ENCODE results near the gene NREP.

NREP gene

DNA sequence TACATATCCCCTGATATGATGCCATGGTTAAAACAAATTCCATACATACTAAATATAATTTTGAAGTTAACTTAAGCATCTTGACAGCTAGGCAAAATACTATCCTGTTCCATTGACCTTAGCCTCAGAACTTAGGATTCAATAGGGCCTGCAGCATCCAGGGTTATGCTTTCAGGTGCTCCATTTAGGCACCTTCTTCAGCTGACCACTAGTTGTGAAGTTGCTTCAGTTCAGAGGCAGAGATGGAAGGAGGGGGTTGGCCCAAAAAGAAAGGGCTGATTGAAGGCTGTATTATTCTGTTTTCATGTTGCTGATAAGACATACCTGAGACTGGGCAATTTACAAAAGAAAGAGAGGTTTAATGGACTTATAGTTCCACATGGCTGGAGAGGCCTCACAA is 7.0 kb upstream of the NREP start:
- H3K4me1 ChIP-seq (ENCODE audit: control insufficient read depth, insufficient read depth, low read length), result no peaks in the 10 kb centered on the region
- H3K4me3 ChIP-seq (ENCODE audit: low read length in 2 of 2), result no peak overlapping the region
- H3K9ac ChIP-seq (ENCODE audit: low read length in 2 of 2), result no peak overlapping the region
- H3K27me3 ChIP-seq (ENCODE audit: control insufficient read depth in 1 of 2, insufficient read depth in 2 of 2, low read length in 2 of 2), result no peaks in the 10 kb centered on the region
- no peaks in the 10 kb centered on the region for H3K9me3 ChIP-seq (ENCODE audit: control insufficient read depth in 2 of 2, low read length in 2 of 2)
- no peaks in the 10 kb centered on the region for H3K36me3 ChIP-seq (ENCODE audit: control insufficient read depth in 2 of 2, insufficient read depth in 2 of 2, low read length in 2 of 2)
- no peak overlapping the region for H3K27ac ChIP-seq (ENCODE audit: low read length)

DNA sequence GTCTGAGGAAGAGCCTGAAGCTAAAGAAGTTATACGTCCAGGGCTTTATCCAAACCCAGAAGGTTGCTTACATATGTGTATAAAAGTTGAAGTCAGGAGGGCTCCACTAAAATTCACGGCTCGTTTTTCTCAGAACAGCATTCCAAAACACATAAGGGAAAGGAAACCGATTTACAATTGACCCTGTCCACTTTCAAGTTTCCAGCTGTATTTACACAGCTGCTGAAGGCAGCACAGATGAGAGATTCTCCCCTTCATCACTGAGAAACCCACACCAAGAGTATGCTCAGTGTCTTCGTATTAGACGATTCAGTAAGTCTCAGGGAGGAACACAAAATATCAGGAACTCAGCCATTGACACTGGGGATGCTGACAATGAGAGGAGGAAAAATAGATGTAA is 5.9 kb upstream of the NREP start:
- Histone ChIP-seq H3K36me3 (ENCODE audit: control insufficient read depth in 2 of 2, insufficient read depth in 2 of 2, low read length in 2 of 2) (no peaks in the 10 kb centered on the region), H3K4me3 (ENCODE audit: low read length in 2 of 2) (no peak overlapping the region), H3K9me3 (ENCODE audit: control insufficient read depth in 2 of 2, low read length in 2 of 2) (no peaks in the 10 kb centered on the region), H3K4me1 (ENCODE audit: control insufficient read depth, insufficient read depth, low read length) (no peaks in the 10 kb centered on the region), H3K27me3 (ENCODE audit: control insufficient read depth in 1 of 2, insufficient read depth in 2 of 2, low read length in 2 of 2) (no peaks in the 10 kb centered on the region), H3K9ac (ENCODE audit: low read length in 2 of 2) (no peak overlapping the region), H3K27ac (ENCODE audit: low read length) (no peak overlapping the region)

DNA sequence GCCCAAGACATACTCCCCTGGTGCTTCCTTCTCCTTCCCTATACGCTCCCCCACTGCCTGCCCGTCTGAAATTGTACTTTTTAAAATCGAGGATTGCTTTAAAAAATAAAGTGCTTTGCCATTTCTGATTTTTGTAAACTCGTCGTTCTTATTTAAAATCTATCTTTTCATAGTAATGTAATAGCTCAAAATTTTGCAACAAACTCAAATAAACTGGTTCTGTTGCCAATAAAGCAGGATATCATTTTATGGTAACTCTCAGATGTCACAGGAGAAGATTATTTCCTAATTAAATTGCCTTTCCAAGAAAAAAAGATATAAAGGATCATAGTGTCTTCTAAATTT is 1.3 kb upstream of the NREP start:
- Histone ChIP-seq H3K4me1 (ENCODE audit: control insufficient read depth, insufficient read depth, low read length) (no peaks in the 10 kb centered on the region), H3K4me3 (ENCODE audit: low read length in 2 of 2) (peak overlapping the region; percentile 73 to 83), H3K9ac (ENCODE audit: low read length in 2 of 2) (peak overlapping the region; percentile 65 to 76), H3K27me3 (ENCODE audit: control insufficient read depth in 1 of 2, insufficient read depth in 2 of 2, low read length in 2 of 2) (no peaks in the 10 kb centered on the region), H3K9me3 (ENCODE audit: control insufficient read depth in 2 of 2, low read length in 2 of 2) (no peaks in the 10 kb centered on the region), H3K27ac (ENCODE audit: low read length) (peak overlapping the region; percentile 84), H3K36me3 (ENCODE audit: control insufficient read depth in 2 of 2, insufficient read depth in 2 of 2, low read length in 2 of 2) (no peaks in the 10 kb centered on the region)

DNA sequence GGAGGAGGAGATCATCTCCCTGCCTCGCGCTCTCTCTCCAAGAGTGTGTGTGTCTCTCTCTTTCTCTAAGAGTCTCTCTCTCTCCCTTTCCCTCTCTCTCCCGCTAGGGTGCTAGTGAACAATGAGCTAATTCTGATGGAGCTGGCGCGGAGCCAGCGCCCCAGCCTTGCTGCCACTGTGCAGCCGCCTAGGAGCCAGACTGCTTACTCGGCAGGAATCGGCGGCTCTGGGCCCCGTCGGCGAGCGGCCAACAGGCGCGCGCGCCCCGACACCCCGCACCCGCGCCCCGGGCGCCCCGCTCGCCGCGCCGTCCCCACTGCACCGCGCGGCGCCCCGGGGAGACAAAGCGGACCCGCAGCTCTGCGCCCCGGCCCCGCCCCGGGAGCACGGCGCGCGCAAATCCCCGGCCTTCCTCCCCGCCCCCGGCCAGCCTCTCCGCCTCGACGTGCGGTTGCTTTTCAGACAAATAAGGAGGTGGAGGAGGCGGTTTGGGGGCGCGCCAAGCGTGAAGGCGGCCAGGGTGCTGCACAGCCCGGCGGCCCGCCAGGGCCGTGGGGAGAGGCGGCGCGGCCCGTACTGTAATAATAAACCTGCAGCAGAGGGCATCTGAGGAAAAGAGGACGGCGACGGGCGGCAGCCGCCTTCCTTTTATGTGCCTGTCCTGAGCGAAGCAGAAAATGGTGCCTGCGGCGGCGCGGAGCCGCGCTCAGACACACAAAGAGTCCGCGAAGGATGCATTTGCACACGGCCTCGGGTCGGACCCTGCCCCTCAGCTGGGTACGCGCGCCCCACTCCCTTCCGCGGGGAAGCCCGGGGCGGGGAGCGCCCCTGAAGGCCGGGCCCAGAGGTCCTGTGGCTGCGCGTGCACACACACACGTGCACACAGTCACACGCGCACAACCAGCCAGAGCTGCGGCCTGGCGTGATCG is 625 bp upstream of the NREP start:
- no peaks in the 10 kb centered on the region for H3K4me1 ChIP-seq (ENCODE audit: control insufficient read depth, insufficient read depth, low read length)
- H3K4me3 ChIP-seq (ENCODE audit: low read length in 2 of 2), result peak overlapping the region; percentile 73 to 83
- peak overlapping the region; percentile 65 to 76 for H3K9ac ChIP-seq (ENCODE audit: low read length in 2 of 2)
- peak overlapping the region; percentile 84 for H3K27ac ChIP-seq (ENCODE audit: low read length)
- no peaks in the 10 kb centered on the region for H3K9me3 ChIP-seq (ENCODE audit: control insufficient read depth in 2 of 2, low read length in 2 of 2)
- no peaks in the 10 kb centered on the region for H3K36me3 ChIP-seq (ENCODE audit: control insufficient read depth in 2 of 2, insufficient read depth in 2 of 2, low read length in 2 of 2)
- no peaks in the 10 kb centered on the region for H3K27me3 ChIP-seq (ENCODE audit: control insufficient read depth in 1 of 2, insufficient read depth in 2 of 2, low read length in 2 of 2)

DNA sequence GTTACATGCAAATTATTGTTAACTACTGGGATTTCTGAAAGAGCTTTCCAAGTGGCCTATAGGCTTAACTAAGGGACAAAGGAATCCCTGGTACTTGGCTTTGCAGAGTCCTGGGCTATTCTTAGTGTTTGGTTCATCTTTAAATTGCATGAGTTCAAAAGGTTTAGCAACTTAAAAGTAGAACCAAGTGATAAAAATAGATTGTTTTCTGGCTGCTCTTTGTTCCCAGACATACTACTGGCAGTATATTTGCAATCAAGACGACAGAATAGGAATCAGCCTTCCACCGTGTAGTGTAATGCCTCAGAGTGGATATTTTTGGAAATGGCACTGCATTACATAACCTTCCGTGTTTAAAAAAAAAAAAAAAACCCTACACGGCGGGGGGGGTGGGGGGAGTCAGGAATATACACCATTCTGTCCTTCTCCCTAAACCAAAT is 1.0 kb downstream of the NREP start:
- Histone ChIP-seq H3K36me3 (ENCODE audit: control insufficient read depth in 2 of 2, insufficient read depth in 2 of 2, low read length in 2 of 2) (no peaks in the 10 kb centered on the region), H3K9ac (ENCODE audit: low read length in 2 of 2) (peak overlapping the region in 1 of 2 donors; percentile 76), H3K9me3 (ENCODE audit: control insufficient read depth in 2 of 2, low read length in 2 of 2) (no peaks in the 10 kb centered on the region), H3K4me1 (ENCODE audit: control insufficient read depth, insufficient read depth, low read length) (no peaks in the 10 kb centered on the region), H3K4me3 (ENCODE audit: low read length in 2 of 2) (peak overlapping the region; percentile 83 to 94), H3K27ac (ENCODE audit: low read length) (no peak overlapping the region), H3K27me3 (ENCODE audit: control insufficient read depth in 1 of 2, insufficient read depth in 2 of 2, low read length in 2 of 2) (no peaks in the 10 kb centered on the region)

DNA sequence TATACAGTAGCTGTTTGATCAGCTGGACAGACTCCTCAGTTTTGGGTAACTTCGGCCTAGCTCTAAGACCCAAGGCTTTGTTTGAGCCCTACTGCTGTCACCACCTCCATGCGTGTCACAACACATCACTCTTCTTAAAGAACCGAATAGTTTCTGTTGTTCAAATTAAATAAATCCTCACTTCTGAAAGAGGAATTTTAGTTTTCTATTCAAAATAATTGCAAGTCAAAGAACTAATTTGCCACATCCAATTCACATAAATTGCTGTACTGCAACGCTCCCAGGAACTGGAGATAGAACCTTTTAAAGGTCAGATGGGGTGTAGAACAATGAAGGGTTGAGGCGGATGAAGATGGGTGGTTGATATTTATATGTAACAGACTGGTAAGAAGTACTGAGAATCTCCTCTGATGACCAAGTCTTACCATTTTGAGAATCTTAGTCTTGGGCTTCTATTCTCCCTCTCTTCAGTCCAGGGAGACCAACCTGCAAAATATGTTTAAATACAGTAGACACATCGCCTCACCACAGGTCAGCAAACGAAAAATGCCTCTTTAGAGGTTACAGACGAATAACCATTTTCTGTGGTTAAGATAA is 1.6 kb downstream of the NREP start:
- Histone ChIP-seq H3K9me3 (ENCODE audit: control insufficient read depth in 2 of 2, low read length in 2 of 2) (no peaks in the 10 kb centered on the region), H3K27ac (ENCODE audit: low read length) (no peak overlapping the region), H3K9ac (ENCODE audit: low read length in 2 of 2) (peak overlapping the region in 1 of 2 donors; percentile 76), H3K4me3 (ENCODE audit: low read length in 2 of 2) (peak overlapping the region; percentile 83 to 94), H3K27me3 (ENCODE audit: control insufficient read depth in 1 of 2, insufficient read depth in 2 of 2, low read length in 2 of 2) (no peaks in the 10 kb centered on the region), H3K4me1 (ENCODE audit: control insufficient read depth, insufficient read depth, low read length) (no peaks in the 10 kb centered on the region), H3K36me3 (ENCODE audit: control insufficient read depth in 2 of 2, insufficient read depth in 2 of 2, low read length in 2 of 2) (no peaks in the 10 kb centered on the region)

DNA sequence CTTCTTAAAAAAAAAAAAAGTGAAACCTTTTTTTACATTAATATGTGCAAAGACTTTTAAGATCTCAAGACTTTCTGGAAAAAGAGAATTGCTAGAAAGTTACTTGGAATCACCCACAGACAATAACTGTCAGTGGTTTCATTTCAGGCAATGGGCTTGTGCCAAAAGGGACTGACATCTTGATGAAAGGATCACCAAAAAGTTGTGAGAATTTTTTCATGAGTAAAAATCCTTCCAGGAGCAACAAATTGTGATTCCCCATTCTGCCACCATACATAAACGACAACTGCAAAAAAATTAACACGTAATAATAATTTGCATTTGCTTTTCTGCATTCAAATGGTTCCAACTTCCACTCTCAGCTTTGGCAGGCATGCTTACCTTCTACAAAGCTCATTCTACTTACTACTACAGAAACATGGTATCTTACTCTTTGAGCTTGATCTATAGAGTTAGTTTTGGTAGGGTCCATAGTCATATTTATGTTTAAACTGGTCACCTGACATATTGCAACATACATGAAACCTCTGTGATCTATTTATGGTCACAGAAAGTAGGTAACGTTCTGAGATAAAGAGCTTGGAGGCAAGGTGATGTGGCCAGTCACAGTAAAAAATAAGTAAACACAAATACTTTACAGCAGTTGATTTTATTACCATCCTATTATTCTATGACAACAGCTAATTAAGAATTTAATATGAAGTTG is 3.0 kb downstream of the NREP start:
- H3K4me3 ChIP-seq (ENCODE audit: low read length in 2 of 2), result no peak overlapping the region
- no peaks in the 10 kb centered on the region for H3K4me1 ChIP-seq (ENCODE audit: control insufficient read depth, insufficient read depth, low read length)
- no peaks in the 10 kb centered on the region for H3K9me3 ChIP-seq (ENCODE audit: control insufficient read depth in 2 of 2, low read length in 2 of 2)
- no peak overlapping the region for H3K27ac ChIP-seq (ENCODE audit: low read length)
- H3K36me3 ChIP-seq (ENCODE audit: control insufficient read depth in 2 of 2, insufficient read depth in 2 of 2, low read length in 2 of 2), result no peaks in the 10 kb centered on the region
- H3K9ac ChIP-seq (ENCODE audit: low read length in 2 of 2), result no peak overlapping the region
- no peaks in the 10 kb centered on the region for H3K27me3 ChIP-seq (ENCODE audit: control insufficient read depth in 1 of 2, insufficient read depth in 2 of 2, low read length in 2 of 2)

DNA sequence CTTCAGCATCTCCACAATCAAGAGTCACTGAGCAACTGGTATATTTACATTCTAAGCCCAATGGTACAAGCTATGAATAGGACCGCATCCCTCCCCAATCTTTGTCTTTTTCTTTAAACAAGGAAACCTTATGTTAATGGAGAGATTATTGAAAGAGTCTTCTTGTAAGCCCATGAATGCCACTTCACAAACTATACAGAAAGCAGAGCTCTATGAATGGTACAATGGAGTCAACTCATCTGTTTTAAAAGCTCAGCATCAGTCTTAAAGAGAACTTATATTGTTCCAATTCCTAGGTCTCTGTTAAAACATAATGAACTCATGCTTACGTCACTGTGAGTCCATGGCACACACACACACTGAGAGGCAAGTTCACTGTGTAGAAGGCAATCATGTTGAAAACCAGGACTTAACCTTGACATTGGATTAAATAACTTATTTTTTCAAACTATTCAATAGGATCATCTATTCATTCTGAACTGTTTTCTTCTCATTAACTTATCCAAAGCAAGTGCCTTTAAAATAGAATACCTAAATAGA is 4.5 kb downstream of the NREP start:
- no peak overlapping the region for H3K27ac ChIP-seq (ENCODE audit: low read length)
- no peaks in the 10 kb centered on the region for H3K9me3 ChIP-seq (ENCODE audit: control insufficient read depth in 2 of 2, low read length in 2 of 2)
- no peaks in the 10 kb centered on the region for H3K36me3 ChIP-seq (ENCODE audit: control insufficient read depth in 2 of 2, insufficient read depth in 2 of 2, low read length in 2 of 2)
- no peak overlapping the region for H3K9ac ChIP-seq (ENCODE audit: low read length in 2 of 2)
- no peak overlapping the region for H3K4me3 ChIP-seq (ENCODE audit: low read length in 2 of 2)
- H3K27me3 ChIP-seq (ENCODE audit: control insufficient read depth in 1 of 2, insufficient read depth in 2 of 2, low read length in 2 of 2), result no peaks in the 10 kb centered on the region
- peaks cover 5% of the 10 kb centered on the region for H3K4me1 ChIP-seq (ENCODE audit: control insufficient read depth, insufficient read depth, low read length)

DNA sequence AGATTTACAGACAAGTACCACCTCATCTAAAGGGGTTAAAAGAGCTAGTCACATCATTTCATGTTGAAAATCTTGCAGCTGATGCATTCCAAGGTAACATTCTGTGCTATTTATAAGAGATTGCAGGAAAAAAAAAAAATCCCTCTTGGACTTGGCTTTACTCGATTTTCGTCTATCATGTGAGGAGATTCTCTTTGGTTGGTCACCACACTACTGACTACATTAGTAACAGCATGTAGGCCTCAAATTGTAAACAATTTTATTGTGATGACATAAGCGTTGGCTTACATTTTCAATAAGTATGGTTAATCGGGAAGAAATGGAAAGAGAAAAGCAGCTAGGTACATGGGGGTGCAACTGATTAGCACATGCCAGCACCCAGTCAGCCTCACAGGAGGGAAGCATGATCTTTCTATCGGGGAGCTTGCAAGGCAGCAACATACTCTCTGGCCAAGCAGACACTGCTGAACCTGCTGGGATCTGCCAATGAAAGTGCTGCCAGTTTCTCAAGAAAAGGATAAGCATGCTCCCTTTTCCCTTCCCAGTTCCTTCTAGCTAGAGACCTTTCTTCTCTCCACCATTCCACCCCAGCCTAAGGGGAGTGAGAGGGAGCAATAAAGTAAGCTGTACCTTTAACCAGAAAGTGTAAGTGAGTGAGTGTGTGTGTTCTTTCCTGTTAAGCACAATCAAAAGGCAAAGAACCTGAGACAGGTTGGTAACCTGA is 7.5 kb downstream of the NREP start:
- Histone ChIP-seq H3K9me3 (ENCODE audit: control insufficient read depth in 2 of 2, low read length in 2 of 2) (no peaks in the 10 kb centered on the region), H3K9ac (ENCODE audit: low read length in 2 of 2) (no peak overlapping the region), H3K4me1 (ENCODE audit: control insufficient read depth, insufficient read depth, low read length) (peaks cover 7% of the 10 kb centered on the region), H3K27ac (ENCODE audit: low read length) (no peak overlapping the region), H3K27me3 (ENCODE audit: control insufficient read depth in 1 of 2, insufficient read depth in 2 of 2, low read length in 2 of 2) (no peaks in the 10 kb centered on the region), H3K4me3 (ENCODE audit: low read length in 2 of 2) (no peak overlapping the region), H3K36me3 (ENCODE audit: control insufficient read depth in 2 of 2, insufficient read depth in 2 of 2, low read length in 2 of 2) (no peaks in the 10 kb centered on the region)

DNA sequence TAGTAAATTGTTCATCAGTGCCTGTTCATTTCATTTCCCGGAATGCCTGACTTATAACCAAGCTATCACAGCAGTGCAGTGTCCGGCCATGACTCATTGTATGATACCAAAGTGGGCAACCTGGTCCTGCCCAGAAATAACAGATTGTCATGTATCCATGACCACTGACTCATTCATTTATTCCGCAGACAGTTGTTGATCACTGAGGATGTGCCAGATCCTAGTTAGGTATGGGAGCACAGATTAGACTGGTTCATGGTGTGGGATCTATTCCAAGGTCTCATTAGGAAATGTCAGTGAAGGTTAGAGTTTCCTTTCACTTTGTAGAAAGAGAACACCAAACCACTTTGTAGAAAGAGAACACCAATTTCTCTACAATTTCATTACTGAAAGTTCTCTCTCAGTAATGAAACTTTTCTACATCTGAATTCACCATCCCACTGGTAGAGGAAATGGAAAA is 8.7 kb downstream of the NREP start:
- H3K27me3 ChIP-seq (ENCODE audit: control insufficient read depth in 1 of 2, insufficient read depth in 2 of 2, low read length in 2 of 2), result no peaks in the 10 kb centered on the region
- no peaks in the 10 kb centered on the region for H3K36me3 ChIP-seq (ENCODE audit: control insufficient read depth in 2 of 2, insufficient read depth in 2 of 2, low read length in 2 of 2)
- H3K4me1 ChIP-seq (ENCODE audit: control insufficient read depth, insufficient read depth, low read length), result peaks cover 8% of the 10 kb centered on the region
- no peak overlapping the region for H3K27ac ChIP-seq (ENCODE audit: low read length)
- H3K9me3 ChIP-seq (ENCODE audit: control insufficient read depth in 2 of 2, low read length in 2 of 2), result no peaks in the 10 kb centered on the region
- no peak overlapping the region for H3K9ac ChIP-seq (ENCODE audit: low read length in 2 of 2)
- no peak overlapping the region for H3K4me3 ChIP-seq (ENCODE audit: low read length in 2 of 2)

Measured in stomach smooth muscle (tissue), 2 donors.